CD4-positive, CD25-positive, alpha-beta regulatory T cell (primary cell): ENCODE data around the gene HSD3B7. TPM values are rescaled to one million over a fixed set of nuclear protein-coding genes. Genes with fewer than 3 reads are reported as not detected.
A peak's percentile ranks its signal among the peaks of the same experiment; 100 is the strongest.

Source experiments
- ATAC-seq, 2 donors: fragments of 150-1000 bp; cut with Tn5 transposase; one replicate each; pipeline ENCODE4 v1.10.0; 2021; ENCODE audit warnings: low read depth in 2 of 2, moderate number of reproducible peaks in 2 of 2, moderate library complexity in 1 of 2
- DNase-seq, 3 donors: peaks; one replicate each; pipeline versions ENCODE4 v3.0.0 to v3.0.0-alpha.2; 2012 to 2022; ENCODE audit warnings: mixed read lengths in 1 of 3
- H3K27ac ChIP-seq: one replicate; pipeline ENCODE4 v1.7.0; 2013; ENCODE audit warnings: mild to moderate bottlenecking, low read length; ENCODE audit not compliant: insufficient read depth, poor library complexity, severe bottlenecking
- H3K27me3 ChIP-seq: one replicate; pipeline ENCODE4 v1.7.0; 2013; ENCODE audit warnings: low read length; ENCODE audit not compliant: control insufficient read depth, insufficient read depth
- H3K36me3 ChIP-seq: one replicate; pipeline ENCODE4 v1.7.0; 2013; ENCODE audit warnings: mild to moderate bottlenecking, low read length, moderate library complexity; ENCODE audit not compliant: control insufficient read depth, insufficient read depth
- H3K4me1 ChIP-seq: 2 replicates; pipeline ENCODE4 v1.7.0; 2013; ENCODE audit warnings: mild to moderate bottlenecking, low read length; ENCODE audit not compliant: insufficient read depth, control insufficient read depth, poor library complexity, severe bottlenecking
- H3K4me3 ChIP-seq: one replicate; pipeline ENCODE4 v1.7.0; 2013; ENCODE audit warnings: low read depth, mild to moderate bottlenecking, low read length, moderate library complexity
- H3K9me3 ChIP-seq, 2 experiments: 1 replicate in 1 of 2; 2 replicates in 1 of 2; pipeline ENCODE4 v1.7.0; 2013; ENCODE audit warnings: low read length in 2 of 2, mild to moderate bottlenecking in 1 of 2, moderate library complexity in 1 of 2; ENCODE audit not compliant: control insufficient read depth in 2 of 2
- H3K27ac Mint-ChIP-seq, 3 donors: one replicate each; pipeline ENCODE4 v1.8.0; 2020 to 2022; ENCODE audit warnings: mild to moderate bottlenecking in 3 of 3, mixed read lengths in 3 of 3, moderate library complexity in 2 of 3
- H3K27me3 Mint-ChIP-seq: one replicate; pipeline ENCODE4 v1.8.0; 2022; ENCODE audit warnings: mild to moderate bottlenecking, mixed read lengths
- H3K36me3 Mint-ChIP-seq: one replicate; pipeline ENCODE4 v1.8.0; 2020; ENCODE audit warnings: mixed read lengths
- H3K4me1 Mint-ChIP-seq, 4 donors: one replicate each; pipeline ENCODE4 v1.8.0; 2020 to 2022; ENCODE audit warnings: mixed read lengths in 4 of 4, mild to moderate bottlenecking in 1 of 4
- H3K4me3 Mint-ChIP-seq, 4 donors: one replicate each; pipeline ENCODE4 v1.8.0; 2020 to 2022; ENCODE audit warnings: mild to moderate bottlenecking in 4 of 4, mixed read lengths in 4 of 4, moderate library complexity in 3 of 4
- H3K9me3 Mint-ChIP-seq, 7 donors: one replicate each; pipeline ENCODE4 v1.8.0; 2020 to 2022; ENCODE audit warnings: mixed read lengths in 7 of 7, mild to moderate bottlenecking in 3 of 7, moderate library complexity in 2 of 7
- polyA plus RNA-seq, 4 donors: library from polyadenylated mRNA; unstranded; fragments of 300-500 nt; fragmentation: Illumina TruSeq; gene quantifications; one replicate each; pipeline ENCODE4 v1.2.3, GENCODE V29; 2021
- total RNA-seq: library from RNA; stranded (reverse); gene quantifications from one replicate; pipeline ENCODE4 v1.2.3, GENCODE V29; 2022

HSD3B7 gene
- total and polyA plus RNA-seq, 5 donors from 2014 or later = 0.07 to 0.31 TPM; not detected in 3

- Histone ChIP-seq H3K4me1 (peaks cover 30% of the 10 kb centered on the region), H3K9me3 (no peaks in the 10 kb centered on the region), H3K27ac (no peak overlapping the region), H3K36me3 (no peaks in the 10 kb centered on the region), H3K27me3 (no peaks in the 10 kb centered on the region), H3K4me3 (no peak overlapping the region)
- DNase-seq (no peak), ATAC-seq (no peak)
- H3K4me1 Mint-ChIP-seq = peaks cover 5 to 28% (median 18%) of the 10 kb centered on the region in 4 donors
- H3K36me3 Mint-ChIP-seq = no peaks in the 10 kb centered on the region
- H3K4me3 Mint-ChIP-seq = peak overlapping the region in 2 of 4 donors; percentile 46 to 93
- no peaks in the 10 kb centered on the region for H3K27me3 Mint-ChIP-seq
- H3K27ac Mint-ChIP-seq = no peak overlapping the region
- no peaks in the 10 kb centered on the region for H3K9me3 Mint-ChIP-seq
Observed at GRCh38 chr16:30951750-30952149, 33.3 kb upstream of the HSD3B7 start.

- Mint-ChIP-seq H3K9me3 (no peaks in the 10 kb centered on the region), H3K4me1 (peaks cover 5 to 36% (median 21%) of the 10 kb centered on the region in 4 donors), H3K27ac (no peak overlapping the region), H3K4me3 (peak overlapping the region in 2 of 4 donors; percentile 63 to 84), H3K36me3 (no peaks in the 10 kb centered on the region), H3K27me3 (peaks cover 7% of the 10 kb centered on the region)
- no peak overlapping the region for H3K27ac ChIP-seq
- ATAC-seq (no peak), DNase-seq (no peak)
- H3K4me1 ChIP-seq = peaks cover 33% of the 10 kb centered on the region
- H3K27me3 ChIP-seq = no peaks in the 10 kb centered on the region
- no peaks in the 10 kb centered on the region for H3K36me3 ChIP-seq
- no peaks in the 10 kb centered on the region for H3K9me3 ChIP-seq
- no peak overlapping the region for H3K4me3 ChIP-seq
Observed at GRCh38 chr16:30953111-30953510, 31.9 kb upstream of the HSD3B7 start.

- peaks cover 5 to 39% (median 21%) of the 10 kb centered on the region in 4 donors for H3K4me1 Mint-ChIP-seq
- Histone ChIP-seq H3K27me3 (no peaks in the 10 kb centered on the region), H3K27ac (no peak overlapping the region), H3K4me1 (peaks cover 33% of the 10 kb centered on the region), H3K36me3 (no peaks in the 10 kb centered on the region), H3K4me3 (no peak overlapping the region), H3K9me3 (no peaks in the 10 kb centered on the region)
- no peaks in the 10 kb centered on the region for H3K36me3 Mint-ChIP-seq
- peak overlapping the region in 2 of 4 donors; percentile 63 to 84 for H3K4me3 Mint-ChIP-seq
- peak; percentile 36 to 81 (median 49) for DNase-seq
- peaks cover 7% of the 10 kb centered on the region for H3K27me3 Mint-ChIP-seq
- peak overlapping the region in 1 of 3 donors; percentile 26 for H3K27ac Mint-ChIP-seq
- no peaks in the 10 kb centered on the region for H3K9me3 Mint-ChIP-seq
- ATAC-seq = no peak
Observed at GRCh38 chr16:30953511-30954124, 31.4 kb upstream of the HSD3B7 start.

- Mint-ChIP-seq H3K4me1 (peaks cover 11 to 44% (median 28%) of the 10 kb centered on the region in 4 donors), H3K4me3 (peak overlapping the region in 2 of 4 donors; percentile 38 to 98), H3K36me3 (peaks cover 7% of the 10 kb centered on the region), H3K27me3 (peaks cover 9% of the 10 kb centered on the region), H3K9me3 (no peaks in the 10 kb centered on the region), H3K27ac (peak overlapping the region in 1 of 3 donors; percentile 74)
- Histone ChIP-seq H3K36me3 (peaks cover 8% of the 10 kb centered on the region), H3K4me3 (no peak overlapping the region), H3K27me3 (no peaks in the 10 kb centered on the region), H3K27ac (no peak overlapping the region), H3K9me3 (no peaks in the 10 kb centered on the region), H3K4me1 (peaks cover 35% of the 10 kb centered on the region)
- ATAC-seq (no peak), DNase-seq (no peak)
Observed at GRCh38 chr16:30954993-30955392, 30.0 kb upstream of the HSD3B7 start.

- Histone ChIP-seq H3K36me3 (peaks cover 26% of the 10 kb centered on the region), H3K27me3 (no peaks in the 10 kb centered on the region), H3K4me1 (peaks cover 23% of the 10 kb centered on the region), H3K9me3 (no peaks in the 10 kb centered on the region), H3K27ac (peak overlapping the region; percentile 93), H3K4me3 (peak overlapping the region; percentile 88)
- ATAC-seq = peak; percentile 61 to 63
- peak; percentile 73 to 92 (median 81) for DNase-seq
- Mint-ChIP-seq H3K36me3 (peaks cover 17% of the 10 kb centered on the region), H3K27me3 (peaks cover 12% of the 10 kb centered on the region), H3K27ac (peak overlapping the region; percentile 98 to 99 (median 98)), H3K4me3 (peak overlapping the region; percentile 97 to 99 (median 98)), H3K9me3 (no peaks in the 10 kb centered on the region), H3K4me1 (peaks cover 15 to 43% (median 24%) of the 10 kb centered on the region in 4 donors)
Observed at GRCh38 chr16:30956601-30957455, 28.2 kb upstream of the HSD3B7 start.

GRCh38 chr16:30957456-30958174 lies 27.4 kb upstream of the HSD3B7 start, which contains the start of gene SETD1A:
SETD1A (plus strand) TSS chr16:30957754; CDS start chr16:30958732, 978 bp downstream.
- peaks cover 12% of the 10 kb centered on the region for H3K27me3 Mint-ChIP-seq
- ATAC-seq (peak; percentile 85 to 88), DNase-seq (peak; percentile 94 to 99 (median 98))
- H3K36me3 ChIP-seq = peaks cover 33% of the 10 kb centered on the region
- H3K4me1 Mint-ChIP-seq = peaks cover 15 to 47% (median 24%) of the 10 kb centered on the region in 4 donors
- H3K4me1 ChIP-seq = peaks cover 23% of the 10 kb centered on the region
- H3K4me3 Mint-ChIP-seq = peak within 1 kb of the TSS; percentile 97 to 99 (median 98)
- peak within 1 kb of the TSS; percentile 88 for H3K4me3 ChIP-seq
- peak within 1 kb of the TSS; percentile 98 to 99 (median 98) for H3K27ac Mint-ChIP-seq
- H3K9me3 Mint-ChIP-seq = no peaks in the 10 kb centered on the region
- H3K36me3 Mint-ChIP-seq = peaks cover 17% of the 10 kb centered on the region
- H3K27me3 ChIP-seq = no peaks in the 10 kb centered on the region
- H3K9me3 ChIP-seq = no peaks in the 10 kb centered on the region
- H3K27ac ChIP-seq = peak within 1 kb of the TSS; percentile 93
